ENCODE data around the gene ADH4.
"Not testable (repeated sequence)": the region's sequence is repeated elsewhere in the genome, so short reads cannot be mapped to it uniquely, and the experiment has no call there.

The ADH4 gene

GRCh38 chr4:99088023-99088449, 56.1 kb downstream of the ADH4 start:
- H2AFZ ChIP-seq (ENCODE audit: low read length): no peak overlapping the region
- H4K20me1 ChIP-seq (ENCODE audit: insufficient read depth, low read length): no peaks in the 10 kb centered on the region
- no peaks in the 10 kb centered on the region for H3K79me2 ChIP-seq (ENCODE audit: low read length)
- no peaks in the 10 kb centered on the region for H3K36me3 ChIP-seq (replicated peaks; ENCODE audit: insufficient read depth, low read length)
- peaks cover 4% of the 10 kb centered on the region for H3F3A ChIP-seq (ENCODE audit: insufficient read depth, low read length)
- no peaks in the 10 kb centered on the region for H3K9me2 ChIP-seq (replicated peaks; ENCODE audit: insufficient read depth, low read length)
- no peaks in the 10 kb centered on the region for H3K9me3 ChIP-seq (replicated peaks; ENCODE audit: insufficient read depth, low read length)
- peak; percentile 21 for DNase-seq
- no peaks in the 10 kb centered on the region for H3K4me1 ChIP-seq (ENCODE audit: low read length)
- no peak overlapping the region for H3K27ac ChIP-seq (ENCODE audit: low read length)
- peak overlapping the region; percentile 90; the same call in 1 of the 2 replicates for H3K4me3 ChIP-seq (ENCODE audit: low read length)
- peak overlapping the region; percentile 32; the same call in 1 of the 2 replicates for H3K4me2 ChIP-seq (ENCODE audit: low read depth, low read length)
- no peaks in the 10 kb centered on the region for H3K27me3 ChIP-seq (replicated peaks; ENCODE audit: insufficient read depth, low read length)
- no peak overlapping the region for H3K9ac ChIP-seq (ENCODE audit: low read length)
- TF ChIP-seq CTCF (IDR thresholded peaks at IDR 0.05; ENCODE audit: low read length) (no peak), EZH2 (optimal IDR thresholded peaks at IDR 0.05; ENCODE audit: low read depth, low read length) (no peak), EZH2phosphoT487 (IDR thresholded peaks at IDR 0.05; ENCODE audit: low read length) (no peak)

- DNase-seq: no peak
- Histone ChIP-seq H2AFZ (ENCODE audit: low read length) (no peak overlapping the region), H3K36me3 (replicated peaks; ENCODE audit: insufficient read depth, low read length) (no peaks in the 10 kb centered on the region), H3K4me1 (ENCODE audit: low read length) (no peaks in the 10 kb centered on the region), H3K9me3 (replicated peaks; ENCODE audit: insufficient read depth, low read length) (no peaks in the 10 kb centered on the region), H3K4me3 (ENCODE audit: low read length) (no peak overlapping the region), H3K27ac (ENCODE audit: low read length) (no peak overlapping the region), H3K4me2 (ENCODE audit: low read depth, low read length) (no peak overlapping the region), H3F3A (ENCODE audit: insufficient read depth, low read length) (peaks cover 4% of the 10 kb centered on the region), H4K20me1 (ENCODE audit: insufficient read depth, low read length) (no peaks in the 10 kb centered on the region), H3K79me2 (ENCODE audit: low read length) (no peaks in the 10 kb centered on the region), H3K9ac (ENCODE audit: low read length) (no peak overlapping the region), H3K27me3 (replicated peaks; ENCODE audit: insufficient read depth, low read length) (no peaks in the 10 kb centered on the region), H3K9me2 (replicated peaks; ENCODE audit: insufficient read depth, low read length) (no peaks in the 10 kb centered on the region)
- TF ChIP-seq EZH2phosphoT487 (IDR thresholded peaks at IDR 0.05; ENCODE audit: low read length) (no peak), CTCF (IDR thresholded peaks at IDR 0.05; ENCODE audit: low read length) (no peak), EZH2 (optimal IDR thresholded peaks at IDR 0.05; ENCODE audit: low read depth, low read length) (no peak)
Observed at GRCh38 chr4:99084595-99084994, 59.5 kb downstream of the ADH4 start.

- H3K4me1 ChIP-seq (ENCODE audit: low read length): no peaks in the 10 kb centered on the region
- H3K79me2 ChIP-seq (ENCODE audit: low read length): no peaks in the 10 kb centered on the region
- no peak overlapping the region for H3K4me3 ChIP-seq (ENCODE audit: low read length)
- TF ChIP-seq CTCF (IDR thresholded peaks at IDR 0.05; ENCODE audit: low read length) (no peak), EZH2phosphoT487 (IDR thresholded peaks at IDR 0.05; ENCODE audit: low read length) (no peak), EZH2 (optimal IDR thresholded peaks at IDR 0.05; ENCODE audit: low read depth, low read length) (no peak)
- no peak overlapping the region for H2AFZ ChIP-seq (ENCODE audit: low read length)
- no peaks in the 10 kb centered on the region for H3K9me3 ChIP-seq (replicated peaks; ENCODE audit: insufficient read depth, low read length)
- H4K20me1 ChIP-seq (ENCODE audit: insufficient read depth, low read length): no peaks in the 10 kb centered on the region
- H3K4me2 ChIP-seq (ENCODE audit: low read depth, low read length): no peak overlapping the region
- DNase-seq: no peak
- no peaks in the 10 kb centered on the region for H3K9me2 ChIP-seq (replicated peaks; ENCODE audit: insufficient read depth, low read length)
- no peak overlapping the region for H3K9ac ChIP-seq (ENCODE audit: low read length)
- H3K27me3 ChIP-seq (replicated peaks; ENCODE audit: insufficient read depth, low read length): no peaks in the 10 kb centered on the region
- H3F3A ChIP-seq (ENCODE audit: insufficient read depth, low read length): no peaks in the 10 kb centered on the region
- H3K27ac ChIP-seq (ENCODE audit: low read length): no peak overlapping the region
- H3K36me3 ChIP-seq (replicated peaks; ENCODE audit: insufficient read depth, low read length): no peaks in the 10 kb centered on the region
Observed at GRCh38 chr4:99082192-99082591, 61.9 kb downstream of the ADH4 start.

GRCh38 chr4:99080869-99081268, 63.2 kb downstream of the ADH4 start:
- H3K4me2 ChIP-seq (ENCODE audit: low read depth, low read length); H4K20me1 ChIP-seq (ENCODE audit: insufficient read depth, low read length); H2AFZ ChIP-seq (ENCODE audit: low read length); H3K36me3 ChIP-seq (replicated peaks; ENCODE audit: insufficient read depth, low read length); H3K79me2 ChIP-seq (ENCODE audit: low read length); H3K9me3 ChIP-seq (replicated peaks; ENCODE audit: insufficient read depth, low read length); H3K27ac ChIP-seq (ENCODE audit: low read length); H3K4me1 ChIP-seq (ENCODE audit: low read length); H3K9me2 ChIP-seq (replicated peaks; ENCODE audit: insufficient read depth, low read length); H3K9ac ChIP-seq (ENCODE audit: low read length); DNase-seq; H3F3A ChIP-seq (ENCODE audit: insufficient read depth, low read length); H3K4me3 ChIP-seq (ENCODE audit: low read length); H3K27me3 ChIP-seq (replicated peaks; ENCODE audit: insufficient read depth, low read length): not testable (repeated sequence)

Measured in MM.1S (cell line).